Erythroblast (primary cell): ENCODE results near the gene MS4A15.

Source experiments
- GATA1 ChIP-seq: IDR thresholded peaks from 2 replicates; pipeline ENCODE4 v1.6.1; 2011; ENCODE audit warnings: low read depth, mild to moderate bottlenecking, control low read depth, low read length, moderate library complexity
- POLR2A ChIP-seq: IDR thresholded peaks from 2 replicates; pipeline ENCODE4 v1.6.1; 2011; ENCODE audit warnings: mild to moderate bottlenecking, low read length

GRCh38 chr11:60791153-60791933 lies 34.7 kb downstream of the MS4A15 start:
- TF ChIP-seq POLR2A (no peak), GATA1 (no peak)
